Liver (tissue), 9 donors: ENCODE data around the gene CMTM7. TPM values are rescaled to one million over a fixed set of nuclear protein-coding genes. Genes with fewer than 3 reads are reported as not detected.

Experiments
- DNase-seq: peaks from one replicate; pipeline ENCODE4 v3.0.0-alpha.2; 2017; ENCODE audit warnings: low spot score
- H3K27ac ChIP-seq, 2 donors: one replicate each; pipeline ENCODE4 v1.7.0; 2013; ENCODE audit warnings: inconsistent platforms in 2 of 2, low read length in 2 of 2, control low read depth in 1 of 2, low read depth in 1 of 2, mild to moderate bottlenecking in 1 of 2
- H3K27me3 ChIP-seq, 4 donors: one replicate each; pipeline versions ENCODE4 v1.6.1 to v1.7.0; 2013; ENCODE audit warnings: low read length in 3 of 4, inconsistent platforms in 1 of 4, mild to moderate bottlenecking in 1 of 4, moderate library complexity in 1 of 4; ENCODE audit not compliant: control insufficient read depth in 4 of 4, insufficient read depth in 4 of 4
- H3K36me3 ChIP-seq, 4 donors: one replicate each; pipeline versions ENCODE4 v1.6.1 to v1.7.0; 2013; ENCODE audit warnings: low read length in 3 of 4, mild to moderate bottlenecking in 3 of 4, low read depth in 1 of 4, moderate library complexity in 1 of 4; ENCODE audit not compliant: control insufficient read depth in 4 of 4, insufficient read depth in 3 of 4
- H3K4me1 ChIP-seq, 4 donors: one replicate each; pipeline versions ENCODE4 v1.6.1 to v1.7.0; 2013; ENCODE audit warnings: low read length in 3 of 4, mild to moderate bottlenecking in 3 of 4, moderate library complexity in 1 of 4; ENCODE audit not compliant: control insufficient read depth in 4 of 4, insufficient read depth in 4 of 4
- H3K4me3 ChIP-seq, 3 donors: one replicate each; pipeline versions ENCODE4 v1.6.1 to v1.7.0; 2013; ENCODE audit warnings: low read length in 3 of 3, control low read depth in 1 of 3, low read depth in 1 of 3, mild to moderate bottlenecking in 1 of 3
- H3K9ac ChIP-seq, 2 donors: one replicate each; pipeline ENCODE4 v1.7.0; 2013; ENCODE audit warnings: low read length in 2 of 2, mild to moderate bottlenecking in 2 of 2, moderate library complexity in 2 of 2, control low read depth in 1 of 2, low read depth in 1 of 2
- H3K9me3 ChIP-seq, 4 donors: one replicate each; pipeline versions ENCODE4 v1.6.1 to v1.7.0; 2013; ENCODE audit warnings: low read length in 3 of 4; ENCODE audit not compliant: control insufficient read depth in 4 of 4
- ATF3 ChIP-seq: IDR thresholded peaks from 2 replicates; pipeline ENCODE4 v1.6.1; 2016; ENCODE audit warnings: antibody characterized with exemption
- CTCF ChIP-seq: fragments of 150-350 bp; IDR thresholded peaks from 2 replicates; pipeline ENCODE4 v1.5.1; 2017; ENCODE audit warnings: improper control_type of control experiment, low read depth, low read length; ENCODE audit not compliant: missing input control
- EGR1 ChIP-seq, 2 donors: IDR thresholded peaks; 2 replicates each; pipeline ENCODE4 v1.6.1; 2016 to 2018; ENCODE audit warnings: antibody characterized with exemption in 2 of 2, low read depth in 2 of 2
- FOXA1 ChIP-seq: IDR thresholded peaks from 2 replicates; pipeline ENCODE4 v1.6.1; 2016; ENCODE audit warnings: antibody characterized with exemption
- FOXA2 ChIP-seq: IDR thresholded peaks from 2 replicates; pipeline ENCODE4 v1.6.1; 2016; ENCODE audit warnings: antibody characterized with exemption
- GABPA ChIP-seq, 2 donors: IDR thresholded peaks in 1 of 2; conservative IDR thresholded peaks in 1 of 2; 2 replicates each; pipeline ENCODE4 v1.6.1; 2016; ENCODE audit warnings: antibody characterized with exemption in 2 of 2, mild to moderate bottlenecking in 1 of 2, moderate library complexity in 1 of 2
- HNF4A ChIP-seq, 2 donors: conservative IDR thresholded peaks; 2 replicates each; pipeline ENCODE4 v1.6.1; 2016; ENCODE audit warnings: antibody characterized with exemption in 2 of 2, mild to moderate bottlenecking in 2 of 2
- HNF4G ChIP-seq: IDR thresholded peaks from 2 replicates; pipeline ENCODE4 v1.6.1; 2016; ENCODE audit warnings: antibody characterized with exemption
- JUND ChIP-seq, 2 donors: IDR thresholded peaks; 2 replicates each; pipeline ENCODE4 v1.6.1; 2016; ENCODE audit warnings: antibody characterized with exemption in 2 of 2
- MAX ChIP-seq: IDR thresholded peaks from 2 replicates; pipeline ENCODE4 v1.6.1; 2016; ENCODE audit warnings: antibody characterized with exemption
- NR2F2 ChIP-seq: IDR thresholded peaks from 2 replicates; pipeline ENCODE4 v1.6.1; 2016; ENCODE audit warnings: antibody characterized with exemption
- RAD21 ChIP-seq, 2 donors: IDR thresholded peaks; 2 replicates each; pipeline ENCODE4 v1.6.1; 2016; ENCODE audit warnings: antibody characterized with exemption in 2 of 2, mild to moderate bottlenecking in 2 of 2
- REST ChIP-seq: IDR thresholded peaks from 2 replicates; pipeline ENCODE4 v1.6.1; 2016; ENCODE audit warnings: antibody characterized with exemption, mild to moderate bottlenecking
- RXRA ChIP-seq, 2 donors: IDR thresholded peaks; 2 replicates each; pipeline ENCODE4 v1.6.1; 2017 to 2018; ENCODE audit warnings: antibody characterized with exemption in 2 of 2, mild to moderate bottlenecking in 1 of 2
- SP1 ChIP-seq: IDR thresholded peaks from 2 replicates; pipeline ENCODE4 v1.6.1; 2018; ENCODE audit warnings: antibody characterized with exemption, mild to moderate bottlenecking
- TAF1 ChIP-seq: conservative IDR thresholded peaks from 2 replicates; pipeline ENCODE4 v1.6.1; 2016; ENCODE audit warnings: antibody characterized with exemption, mild to moderate bottlenecking
- YY1 ChIP-seq: IDR thresholded peaks from 2 replicates; pipeline ENCODE4 v1.6.1; 2016; ENCODE audit warnings: antibody characterized with exemption, mild to moderate bottlenecking
- ZBTB33 ChIP-seq: IDR thresholded peaks from 2 replicates; pipeline ENCODE4 v1.6.1; 2016; ENCODE audit warnings: antibody characterized with exemption
- WGBS: extraction: QIAGEN DNeasy Blood & Tissue Kit; methylation state at CpG from one replicate; pipeline ENCODE4 v1.1.7; 2013; 5-methylcytosine and 5-hydroxymethylcytosine counted together
- polyA plus RNA-seq, 2 donors: library from polyadenylated mRNA; stranded (reverse) in 1 of 2; unstranded in 1 of 2; fragments of 200-250 nt in 1 of 2; fragments of >200 nt in 1 of 2; fragmentation: Nextera tagmentation in 1 of 2; extraction: Ambion mirVana in 1 of 2; gene quantifications; one replicate each; pipeline versions ENCODE4 v1.2.1 to v1.2.3, GENCODE V29; 2013 to 2015
- total RNA-seq, 2 donors: library from RNA; depleted of rRNA; stranded (reverse); fragments of >200 nt; gene quantifications; one replicate each; pipeline ENCODE4 v1.2.3, GENCODE V29; 2014
- donor health status: healthy.
- donor health status: healthy.
- donor health status: healthy.
- donor health status: healthy.
- donor health status: healthy.

Gene CMTM7
- total and polyA plus RNA-seq, 4 donors, result 3.6 to 20.3 (median 4.1) TPM

- H3K27ac ChIP-seq, result peak within 1 kb of the TSS; percentile 97
- H3K36me3 ChIP-seq, result no peaks in the 10 kb centered on the region
- no peaks in the 10 kb centered on the region for H3K9me3 ChIP-seq
- under 1% methylated on average over 61 of the region's 61 CpGs for WGBS
- TF ChIP-seq ZBTB33, result no peak
- TF ChIP-seq ATF3, result no peak
- no peak for TF ChIP-seq JUND (IDR thresholded peaks at IDR 0.05)
- peak; percentile 28 to 53 for TF ChIP-seq GABPA (IDR thresholded peaks at IDR 0.05 in 1 of 2, conservative IDR thresholded peaks at IDR 0.05 in 1 of 2)
- peak; percentile 17 to 54 for TF ChIP-seq EGR1 (IDR thresholded peaks at IDR 0.05; ENCODE audit: low read depth in 2 of 2)
- TF ChIP-seq HNF4A (conservative IDR thresholded peaks at IDR 0.05), result peak; percentile 73 to 74
- TF ChIP-seq NR2F2, result no peak
- TF ChIP-seq YY1, result peak; percentile 72
- no peak for TF ChIP-seq FOXA1
- TF ChIP-seq SP1, result peak; percentile 32
- no peak for TF ChIP-seq FOXA2
- TF ChIP-seq MAX, result no peak
- peak; percentile 8 to 37 for TF ChIP-seq RXRA (IDR thresholded peaks at IDR 0.05)
- TF ChIP-seq CTCF, result no peak
- TF ChIP-seq RAD21 (IDR thresholded peaks at IDR 0.05), result peak in 1 of 2 donors; percentile 37
- peak; percentile 6 for TF ChIP-seq REST
- TF ChIP-seq TAF1, result peak; percentile 61
- peak; percentile 11 for TF ChIP-seq HNF4G
- H3K4me3 ChIP-seq, result peak within 1 kb of the TSS; percentile 68 to 93 (median 93)
- peaks cover 4 to 22% (median 7%) of the 10 kb centered on the region in 4 donors for H3K4me1 ChIP-seq
- peak; percentile 90 for DNase-seq
- H3K27me3 ChIP-seq, result no peaks in the 10 kb centered on the region
- H3K9ac ChIP-seq, result peak within 1 kb of the TSS; percentile 86 to 94
These were observed 110.7 kb downstream of the CMTM7 start, which contains the start of gene CMTM6 for GRCh38 chr3:32502118-32502945. Gene CMTM6 (minus strand): TSS chr3:32502852. CDS start chr3:32502745, 107 bp downstream.
